AG09319 (cell line): Measurements from ENCODE around the gene TAOK2.
A peak's percentile ranks its signal among the peaks of the same experiment; 100 is the strongest.
"Not testable (repeated sequence)": the region's sequence is repeated elsewhere in the genome, so short reads cannot be mapped to it uniquely, and the experiment has no call there.

Experiments
- DNase-seq: peaks from one replicate; pipeline ENCODE4 v3.0.0-alpha.2; 2010; ENCODE audit warnings: low read depth; ENCODE audit errors: extremely low read depth
- TF ChIP-seq, protein P1 (sequence below): IDR thresholded peaks from 2 replicates; pipeline ENCODE4 v1.5.1; 2011; ENCODE audit warnings: low read depth, mild to moderate bottlenecking, inconsistent platforms, low read length, moderate library complexity

TAOK2 gene

DNA sequence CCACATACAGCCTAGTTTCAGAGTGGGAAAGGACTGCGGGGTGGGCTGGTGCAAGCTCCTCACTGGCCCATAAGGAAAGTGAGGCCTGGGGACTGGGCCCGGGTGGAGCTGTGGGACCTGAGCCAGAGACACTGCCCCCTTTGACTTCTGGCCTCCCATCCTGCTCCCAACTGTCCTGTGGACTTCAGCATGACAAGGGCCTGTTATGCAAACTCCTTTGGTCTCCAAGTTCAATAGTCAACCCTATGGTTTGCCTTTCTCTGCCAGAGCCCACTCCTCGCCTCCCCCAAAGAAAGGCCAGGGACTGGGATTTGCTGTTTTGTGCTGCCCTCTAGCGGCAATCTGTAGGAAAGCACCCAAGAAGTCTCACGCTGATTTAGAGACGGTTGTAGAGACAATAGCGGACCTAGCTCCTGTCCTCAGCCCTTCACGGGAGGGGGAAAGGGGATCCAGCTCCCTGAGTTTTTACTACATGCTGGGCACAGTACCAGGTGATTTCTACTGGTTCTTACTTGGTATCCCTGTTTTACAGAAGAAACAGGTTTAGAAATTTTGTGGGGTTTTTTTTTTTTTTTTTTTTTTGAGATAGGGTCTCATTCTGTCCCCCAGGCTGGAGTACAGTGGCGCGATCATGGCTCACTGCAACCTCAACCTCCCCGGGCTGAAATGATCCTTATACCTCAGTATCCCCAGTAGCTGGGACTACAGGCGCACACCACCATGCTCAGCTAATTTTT is 58.6 kb downstream of the TAOK2 start:
- no peak for DNase-seq
- TF ChIP-seq, protein P1, sequence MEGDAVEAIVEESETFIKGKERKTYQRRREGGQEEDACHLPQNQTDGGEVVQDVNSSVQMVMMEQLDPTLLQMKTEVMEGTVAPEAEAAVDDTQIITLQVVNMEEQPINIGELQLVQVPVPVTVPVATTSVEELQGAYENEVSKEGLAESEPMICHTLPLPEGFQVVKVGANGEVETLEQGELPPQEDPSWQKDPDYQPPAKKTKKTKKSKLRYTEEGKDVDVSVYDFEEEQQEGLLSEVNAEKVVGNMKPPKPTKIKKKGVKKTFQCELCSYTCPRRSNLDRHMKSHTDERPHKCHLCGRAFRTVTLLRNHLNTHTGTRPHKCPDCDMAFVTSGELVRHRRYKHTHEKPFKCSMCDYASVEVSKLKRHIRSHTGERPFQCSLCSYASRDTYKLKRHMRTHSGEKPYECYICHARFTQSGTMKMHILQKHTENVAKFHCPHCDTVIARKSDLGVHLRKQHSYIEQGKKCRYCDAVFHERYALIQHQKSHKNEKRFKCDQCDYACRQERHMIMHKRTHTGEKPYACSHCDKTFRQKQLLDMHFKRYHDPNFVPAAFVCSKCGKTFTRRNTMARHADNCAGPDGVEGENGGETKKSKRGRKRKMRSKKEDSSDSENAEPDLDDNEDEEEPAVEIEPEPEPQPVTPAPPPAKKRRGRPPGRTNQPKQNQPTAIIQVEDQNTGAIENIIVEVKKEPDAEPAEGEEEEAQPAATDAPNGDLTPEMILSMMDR: peak; percentile 79

DNA sequence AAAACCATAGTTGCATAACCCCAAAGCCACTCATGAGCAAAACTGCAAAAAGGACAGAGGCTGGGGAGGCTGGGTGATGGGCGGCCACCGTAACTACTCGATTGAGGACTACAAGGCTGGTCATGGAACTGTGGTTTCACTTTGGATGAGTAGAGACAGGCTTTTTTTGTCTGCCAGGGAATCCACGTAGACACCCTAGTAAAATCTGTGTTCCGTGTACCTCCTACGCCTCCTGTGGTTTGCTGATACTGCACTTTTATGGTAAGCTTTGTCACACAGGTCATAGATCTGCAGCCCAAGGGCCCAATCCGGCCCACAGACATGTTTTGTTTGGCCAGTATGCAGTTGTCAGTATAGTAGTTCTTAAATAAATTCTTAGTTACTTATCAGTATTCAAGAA is 59.6 kb downstream of the TAOK2 start:
- TF ChIP-seq, protein P1: no peak
- DNase-seq: no peak

GRCh38 chr16:30040221-30040620 is 66.6 kb downstream of the TAOK2 start:
- TF ChIP-seq, protein P1: no peak

GRCh38 chr16:30040690-30041089 is 67.0 kb downstream of the TAOK2 start:
- not testable (repeated sequence) for DNase-seq

More at GRCh38 chr16:30040221-30040620, 66.6 kb downstream of the TAOK2 start:
- no peak for DNase-seq

DNA sequence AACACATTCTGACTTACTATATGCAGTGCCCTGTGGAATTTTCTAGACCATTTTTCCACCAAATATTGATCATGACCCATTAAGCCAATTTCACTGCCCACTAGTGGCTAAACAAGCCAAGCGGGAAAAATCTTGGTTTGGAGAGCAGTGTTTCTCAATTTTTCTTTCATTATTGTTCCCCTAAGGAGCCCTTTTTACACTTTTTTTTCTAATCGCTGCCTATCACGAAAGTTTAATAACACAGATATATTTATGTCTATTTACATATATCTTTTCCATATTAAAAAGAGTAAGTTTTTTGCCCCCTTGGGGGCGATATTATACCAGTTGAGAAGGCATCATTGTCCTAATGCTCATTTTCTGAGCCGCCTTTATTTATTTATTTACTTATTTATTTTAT is 68.2 kb downstream of the TAOK2 start:
- TF ChIP-seq, protein P1: peak; percentile 30
- peak; percentile 19 for DNase-seq
